SKM-1 (cell line): Measurements from ENCODE around the gene IL17RB.

Experiments
- DNase-seq: peaks from one replicate; lab custom pipeline; 2025; ENCODE audit not compliant: unreplicated experiment; lab: John Stamatoyannopoulos, UW

IL17RB gene

GRCh38 chr3:53828581-53828980 is 17.8 kb upstream of the IL17RB start:
- DNase-seq: no peak

DNA sequence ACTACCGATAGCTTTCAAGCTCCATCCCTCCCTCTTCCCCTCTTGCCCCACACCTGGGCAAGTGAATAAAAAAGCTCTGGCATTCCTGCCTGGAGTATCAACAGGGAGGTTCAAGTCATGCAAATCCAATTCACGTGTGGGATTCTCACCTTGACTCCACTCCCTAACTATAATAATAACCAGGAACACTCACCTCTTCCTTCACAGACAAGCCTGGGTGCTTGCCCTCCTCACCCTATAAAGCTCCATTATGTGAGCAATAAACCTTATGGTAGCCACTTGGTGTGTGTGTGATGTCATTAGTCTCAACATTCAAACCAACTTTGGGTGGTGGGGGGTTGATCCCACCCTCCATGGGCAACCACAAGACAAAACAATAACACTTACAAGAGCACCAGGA is 16.8 kb upstream of the IL17RB start:
- DNase-seq: no peak

DNA sequence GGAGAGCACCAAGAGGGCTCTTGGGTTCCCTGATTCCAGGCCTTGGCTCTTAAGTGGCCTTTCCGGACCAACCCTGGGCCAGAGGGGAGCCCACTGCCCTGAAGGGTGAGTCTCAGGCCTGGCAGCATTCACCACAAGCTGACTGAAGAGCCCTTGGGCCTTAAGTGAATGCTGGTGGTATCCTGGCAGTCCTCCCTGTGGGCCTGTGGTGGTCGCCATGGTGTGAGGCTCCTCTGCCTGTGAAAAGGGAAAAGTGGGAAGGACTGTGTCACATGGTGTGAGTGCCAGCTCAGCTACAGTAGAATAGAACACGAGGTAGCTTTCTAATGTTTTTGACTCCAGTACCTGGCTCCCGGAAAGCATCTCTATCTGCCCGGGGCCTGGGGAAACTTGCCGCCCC is 15.4 kb upstream of the IL17RB start:
- no peak for DNase-seq

DNA sequence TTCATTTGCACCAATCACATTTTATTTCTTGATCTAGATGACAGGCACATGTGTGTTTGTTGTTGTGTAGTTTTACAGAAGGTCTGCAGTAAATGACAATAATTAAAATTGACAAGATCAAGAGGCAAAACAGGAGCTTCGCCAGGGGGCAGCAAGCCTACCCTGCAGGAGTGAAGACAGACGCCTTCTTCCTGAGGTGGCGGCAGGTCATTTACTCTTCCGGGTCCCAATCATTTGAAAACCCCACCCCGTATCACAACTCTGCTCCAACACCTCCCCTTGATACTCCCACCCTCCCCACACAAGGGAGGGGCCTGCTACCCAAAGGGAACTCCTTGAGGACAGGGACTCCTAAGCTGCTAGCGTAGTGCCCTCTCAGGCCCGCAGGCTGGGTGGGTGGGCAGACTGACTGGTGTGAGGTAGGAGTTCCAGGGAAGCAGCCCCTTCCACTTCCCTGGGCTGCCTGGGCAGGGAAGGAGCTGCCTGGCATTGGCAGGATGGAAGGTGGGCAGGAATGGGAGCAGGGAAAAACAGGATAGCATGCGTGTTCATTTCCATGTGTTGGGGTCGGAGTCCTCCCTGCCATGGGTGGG is 13.2 kb upstream of the IL17RB start:
- no peak for DNase-seq

DNA sequence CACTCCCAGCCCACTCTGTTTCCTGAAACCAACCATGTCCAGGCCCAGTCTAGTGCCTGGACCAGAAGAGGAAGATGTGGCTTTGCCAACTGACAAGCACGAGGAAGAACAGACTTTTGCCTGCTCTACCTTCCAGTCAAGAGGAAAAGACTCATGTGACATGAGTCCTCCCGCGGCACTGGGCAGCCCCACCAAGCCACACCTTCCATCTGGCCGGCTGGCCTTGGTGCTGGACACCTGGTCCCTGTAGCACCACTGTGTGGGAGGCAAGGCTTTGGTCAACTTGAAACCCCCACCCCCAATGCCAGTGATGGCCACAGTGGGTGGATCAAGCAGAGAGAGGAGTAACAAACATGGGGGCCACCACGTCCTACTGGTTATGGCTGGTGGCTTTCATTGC is 12.7 kb upstream of the IL17RB start:
- DNase-seq: no peak

- peak; percentile 31 for DNase-seq
These were observed 11.8 kb upstream of the IL17RB start for GRCh38 chr3:53834429-53835095.

DNA sequence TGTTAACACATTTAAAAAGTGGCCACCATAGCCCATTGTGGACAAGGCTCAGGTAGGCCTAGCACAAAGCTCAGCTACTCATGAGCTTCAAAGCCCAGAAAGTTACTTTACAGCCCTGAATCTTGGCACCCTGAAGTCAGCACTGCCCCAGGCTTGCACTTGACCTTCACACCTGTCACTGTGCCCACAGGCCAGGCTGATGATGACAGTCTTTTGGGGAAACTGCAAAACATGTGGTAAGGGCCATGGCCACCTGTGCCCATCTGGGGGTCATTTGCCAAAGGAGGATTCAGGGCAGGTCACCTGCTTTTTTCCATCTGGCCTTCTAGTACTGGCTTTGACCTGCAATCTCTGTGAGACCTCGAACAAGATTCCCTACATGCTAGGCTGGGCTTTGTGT is 11.1 kb upstream of the IL17RB start:
- no peak for DNase-seq

- no peak for DNase-seq
These were observed 10.1 kb upstream of the IL17RB start for GRCh38 chr3:53836084-53836872.

DNA sequence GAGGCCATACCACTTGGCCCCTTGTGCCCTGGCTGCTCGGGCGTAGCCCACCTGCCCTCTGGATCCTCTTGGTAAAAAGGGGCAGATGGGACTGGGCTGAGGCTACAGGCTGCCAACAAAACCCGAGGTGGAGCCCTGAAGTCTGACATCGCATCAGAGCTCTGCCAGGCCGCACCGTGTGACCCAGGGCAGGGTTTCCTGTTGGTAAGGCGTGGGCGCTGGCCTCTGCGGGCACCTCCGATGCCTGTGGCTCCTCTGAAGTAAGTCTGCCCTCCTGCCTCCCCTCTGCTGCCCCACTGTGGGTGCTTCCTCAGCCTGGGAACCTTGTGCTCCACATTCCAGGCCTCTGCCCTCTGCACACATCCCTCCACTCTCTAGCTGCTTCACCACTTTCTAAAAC is 9.0 kb upstream of the IL17RB start:
- DNase-seq: no peak

- DNase-seq: no peak
These were observed 5.1 kb upstream of the IL17RB start for GRCh38 chr3:53841296-53841695.

DNA sequence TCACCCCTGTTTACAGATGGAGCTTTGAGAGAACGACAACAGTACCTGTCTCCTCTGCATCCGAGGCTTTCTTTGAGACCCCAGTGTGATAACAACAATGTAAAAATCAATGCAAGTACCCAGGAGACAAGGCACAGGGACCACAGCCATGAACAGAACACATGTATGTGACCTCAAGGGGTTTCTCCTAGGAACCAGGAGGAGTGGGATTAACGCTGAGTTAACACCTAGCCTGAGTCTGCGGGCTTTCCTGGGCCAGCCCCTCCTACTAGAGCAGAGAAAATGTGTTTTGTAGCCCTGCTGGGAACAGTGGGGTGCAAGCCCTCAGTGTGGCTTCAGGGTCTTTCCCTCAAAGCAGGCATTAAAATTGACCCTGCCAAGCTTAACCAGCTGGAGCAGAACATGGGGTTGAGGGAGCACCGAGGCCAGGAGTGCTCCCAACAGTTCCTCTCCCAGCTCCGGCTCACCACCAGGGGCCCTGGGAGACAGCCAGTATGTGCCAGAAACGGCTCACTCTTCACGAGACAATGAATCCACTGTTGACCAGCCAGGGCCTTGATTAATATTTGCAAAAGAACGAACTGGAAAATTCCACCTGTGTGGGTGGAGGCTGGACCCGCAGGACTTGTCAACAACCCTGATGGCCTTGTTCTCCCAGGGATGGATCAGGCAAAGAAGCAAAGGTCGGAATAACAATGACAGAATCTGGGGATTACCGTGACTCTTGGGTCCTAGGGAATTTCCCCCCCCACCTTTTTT is 3.8 kb upstream of the IL17RB start:
- DNase-seq: no peak

GRCh38 chr3:53843195-53844177 is 2.9 kb upstream of the IL17RB start:
- DNase-seq: no peak

DNA sequence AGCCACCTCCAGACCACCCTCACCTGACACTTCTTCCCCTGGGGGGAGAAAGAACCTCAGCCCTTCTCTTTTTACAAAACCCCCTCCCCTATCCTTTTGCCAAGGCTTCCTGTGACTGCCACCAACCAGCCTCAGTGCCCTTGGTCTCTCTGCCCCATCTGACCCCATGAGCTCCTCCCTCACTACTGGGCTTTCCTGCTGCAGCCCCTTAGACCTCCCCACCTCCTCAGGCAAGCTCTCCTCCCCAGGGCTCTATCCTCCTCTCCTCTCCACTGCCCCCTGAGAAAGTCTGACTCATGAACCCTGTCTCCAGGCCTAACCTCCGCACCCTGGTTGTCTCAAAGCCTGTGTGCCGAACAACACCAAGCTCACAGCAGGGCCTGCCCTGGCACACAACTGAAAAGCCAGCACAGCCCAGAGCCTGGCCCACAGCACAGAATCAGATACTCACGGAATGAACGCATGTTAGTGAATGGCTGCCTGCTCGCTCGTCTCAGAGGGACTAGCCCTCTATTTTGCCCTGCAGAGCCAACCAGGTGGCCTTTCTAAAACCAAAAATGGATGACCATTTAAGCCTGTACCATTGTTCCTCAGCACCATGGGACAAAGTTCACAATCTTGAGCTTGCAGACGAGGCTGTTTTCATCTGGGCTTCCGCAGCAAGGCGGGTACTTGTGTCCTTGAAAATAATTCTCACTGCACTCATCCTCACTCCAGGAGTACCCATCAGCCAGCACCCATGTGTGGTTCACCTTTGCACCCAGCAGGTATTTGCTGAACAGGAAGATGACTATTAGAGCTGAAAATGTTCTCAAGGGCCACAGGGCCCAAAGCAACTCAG is 1.9 kb upstream of the IL17RB start:
- no peak for DNase-seq

- DNase-seq: peak; percentile 15
These were observed 1.1 kb upstream of the IL17RB start for GRCh38 chr3:53845103-53845880.

GRCh38 chr3:53845881-53846133 is 561 bp upstream of the IL17RB start:
- no peak for DNase-seq

DNA sequence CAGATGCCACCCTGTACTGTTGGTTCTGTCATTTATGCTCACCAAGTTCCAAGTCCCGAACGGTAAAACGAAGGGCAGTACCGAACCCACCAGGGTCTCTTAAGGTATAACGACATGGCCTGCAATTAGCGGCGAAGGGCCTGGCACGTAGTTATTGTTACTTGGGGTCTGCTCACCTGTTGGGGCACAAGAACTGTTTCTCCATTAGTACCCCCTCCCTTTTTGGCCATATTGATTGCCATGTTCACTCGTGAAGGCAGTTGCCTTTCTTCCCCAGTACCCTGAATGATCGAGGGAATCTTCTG is 435 bp downstream of the IL17RB start:
- no peak for DNase-seq

DNA sequence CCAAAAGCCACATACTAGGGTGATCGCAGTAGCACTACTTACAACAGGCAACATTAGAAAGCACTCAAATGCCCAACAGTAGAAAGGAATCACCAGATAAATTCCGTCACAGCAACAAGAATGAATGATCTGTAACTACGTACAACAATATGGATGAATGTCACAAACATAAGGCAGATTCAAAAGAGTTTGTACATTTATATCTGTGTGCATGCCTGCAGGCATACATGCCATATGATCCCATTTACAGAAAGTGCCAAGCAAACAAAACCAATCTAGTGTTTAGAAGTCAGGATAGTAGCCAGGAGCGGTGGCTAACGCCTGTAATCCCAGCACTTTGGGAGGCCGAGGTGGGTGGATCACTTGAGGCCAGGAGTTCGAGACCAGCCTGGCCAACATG is 3.5 kb downstream of the IL17RB start:
- DNase-seq: no peak

DNA sequence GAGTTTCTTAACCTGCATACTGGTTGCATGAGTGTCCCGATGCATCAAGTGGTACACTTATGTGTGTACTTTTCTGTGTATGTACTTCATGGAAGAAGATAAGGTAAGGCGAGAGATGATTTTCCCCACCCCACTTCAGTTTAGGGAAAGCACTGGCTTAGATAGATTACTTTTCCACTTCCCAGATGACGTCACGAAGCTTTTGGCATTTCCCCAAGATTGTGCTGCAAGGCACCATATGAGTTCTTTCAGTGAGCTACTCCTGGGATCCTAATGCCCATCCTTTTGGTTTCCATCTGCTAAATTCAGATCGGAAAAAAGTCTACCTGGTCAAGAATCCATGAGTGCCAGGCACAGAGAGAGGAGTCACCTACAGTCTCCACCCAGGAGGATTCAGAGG is 4.5 kb downstream of the IL17RB start:
- no peak for DNase-seq

DNA sequence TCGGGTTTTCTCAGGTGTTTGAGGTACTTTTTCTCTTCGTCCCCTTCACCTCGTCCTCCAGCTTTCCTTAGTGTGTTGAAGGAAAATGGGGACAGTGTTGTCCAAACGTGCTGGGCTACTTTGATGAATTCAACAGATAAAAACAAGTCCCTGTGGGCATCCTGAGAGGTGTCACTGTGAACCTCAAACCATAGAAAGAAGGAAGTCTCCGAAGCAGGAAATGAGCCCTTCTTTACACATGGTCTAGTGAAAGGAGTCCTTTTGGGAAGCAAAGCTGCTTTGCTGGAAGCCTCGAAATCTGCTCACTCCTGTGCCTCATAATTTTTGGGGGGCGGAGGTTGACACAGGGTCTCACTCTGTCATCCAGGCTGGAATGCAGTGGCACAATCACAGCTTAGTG is 10.6 kb downstream of the IL17RB start:
- DNase-seq: no peak
